Astrocyte (in vitro differentiated cells and primary cell): ENCODE data around the gene CATSPERB. TPM values are rescaled to one million over a fixed set of nuclear protein-coding genes. Genes with fewer than 3 reads are reported as not detected.

Experiments used
- DNase-seq: peaks from one replicate; pipeline ENCODE4 v3.0.0-alpha.2; 2010; ENCODE audit warnings: low read depth
- FAIRE-seq: peaks from 2 replicates; lab custom pipeline; 2011; peaks lifted over from hg19 to GRCh38; lab: Jason Lieb, UNC
- H2AFZ ChIP-seq: 2 replicates; pipeline ENCODE4 v1.6.0; 2012; ENCODE audit warnings: low read depth, low read length, inconsistent platforms
- H3K27ac ChIP-seq: 2 replicates; pipeline ENCODE4 v1.5.1; 2011; ENCODE audit warnings: low read depth, low read length, inconsistent platforms
- H3K27me3 ChIP-seq: 2 replicates; pipeline ENCODE4 v1.6.0; 2011; ENCODE audit warnings: low read length, inconsistent platforms; ENCODE audit not compliant: insufficient read depth
- H3K36me3 ChIP-seq: 2 replicates; pipeline ENCODE4 v1.5.1; 2011; ENCODE audit warnings: low read length, inconsistent platforms; ENCODE audit not compliant: insufficient read depth
- H3K4me1 ChIP-seq: 2 replicates; pipeline ENCODE4 v1.5.1; 2011; ENCODE audit warnings: low read length, inconsistent platforms; ENCODE audit not compliant: insufficient read depth
- H3K4me2 ChIP-seq: 2 replicates; pipeline ENCODE4 v1.6.0; 2012; ENCODE audit warnings: low read length, inconsistent platforms
- H3K4me3 ChIP-seq: 2 replicates; pipeline ENCODE4 v1.5.1; 2011; ENCODE audit warnings: low read depth, mild to moderate bottlenecking, low read length, inconsistent platforms; ENCODE audit not compliant: insufficient read depth
- H3K79me2 ChIP-seq: 2 replicates; pipeline ENCODE4 v1.6.0; 2012; ENCODE audit warnings: mild to moderate bottlenecking, low read length, inconsistent platforms; ENCODE audit not compliant: insufficient read depth
- H3K9ac ChIP-seq: 2 replicates; pipeline ENCODE4 v1.6.0; 2012; ENCODE audit warnings: mild to moderate bottlenecking, low read length, inconsistent platforms
- H3K9me3 ChIP-seq: 2 replicates; pipeline ENCODE4 v1.5.1; 2012; ENCODE audit warnings: low read depth, mild to moderate bottlenecking, low read length, inconsistent platforms; ENCODE audit not compliant: insufficient read depth
- H4K20me1 ChIP-seq: 2 replicates; pipeline ENCODE4 v1.6.0; 2012; ENCODE audit warnings: low read length, inconsistent platforms; ENCODE audit not compliant: insufficient read depth
- H3K27ac Mint-ChIP-seq: one replicate; pipeline ENCODE4 v1.8.0; 2021; ENCODE audit warnings: mild to moderate bottlenecking, mixed read lengths; ENCODE audit not compliant: unreplicated experiment
- H3K27me3 Mint-ChIP-seq: one replicate; pipeline ENCODE4 v1.8.0; 2021; ENCODE audit warnings: low read depth, mixed read lengths; ENCODE audit not compliant: unreplicated experiment
- H3K36me3 Mint-ChIP-seq: one replicate; pipeline ENCODE4 v1.8.0; 2021; ENCODE audit warnings: low read depth, mixed read lengths; ENCODE audit not compliant: unreplicated experiment
- H3K4me1 Mint-ChIP-seq: one replicate; pipeline ENCODE4 v1.8.0; 2021; ENCODE audit warnings: low read depth, mixed read lengths; ENCODE audit not compliant: unreplicated experiment
- H3K4me3 Mint-ChIP-seq: one replicate; pipeline ENCODE4 v1.8.0; 2021; ENCODE audit warnings: mild to moderate bottlenecking, moderate library complexity, mixed read lengths; ENCODE audit not compliant: unreplicated experiment
- H3K9me3 Mint-ChIP-seq: one replicate; pipeline ENCODE4 v1.8.0; 2021; ENCODE audit warnings: mild to moderate bottlenecking, mixed read lengths; ENCODE audit not compliant: unreplicated experiment
- CTCF ChIP-seq: IDR thresholded peaks from 2 replicates; pipeline ENCODE4 v1.5.1; 2011; ENCODE audit warnings: low read depth, mild to moderate bottlenecking, inconsistent platforms, low read length, moderate library complexity; ENCODE audit not compliant: insufficient read depth
- EZH2 ChIP-seq: IDR thresholded peaks from 2 replicates; pipeline ENCODE4 v1.6.1; 2012; ENCODE audit warnings: mild to moderate bottlenecking, low read length, inconsistent platforms; ENCODE audit not compliant: insufficient read depth
- total RNA-seq: library from RNA; stranded (reverse); gene quantifications from 2 replicates; pipeline ENCODE4 v1.2.1, GENCODE V29; 2021

Gene CATSPERB
- total RNA-seq, 1 donor from 2014 or later, result 0.11 TPM

- no peaks in the 10 kb centered on the region for H3K9me3 ChIP-seq
- no peaks in the 10 kb centered on the region for H4K20me1 ChIP-seq
- Mint-ChIP-seq H3K36me3 (peaks cover 3% of the 10 kb centered on the region), H3K4me1 (no peaks in the 10 kb centered on the region), H3K27me3 (peaks cover 7% of the 10 kb centered on the region), H3K9me3 (peaks cover 5% of the 10 kb centered on the region), H3K4me3 (no peak overlapping the region), H3K27ac (no peak overlapping the region)
- no peak for DNase-seq
- no peaks in the 10 kb centered on the region for H3K79me2 ChIP-seq
- H3K27ac ChIP-seq, result no peak overlapping the region
- no peak overlapping the region for H2AFZ ChIP-seq
- TF ChIP-seq EZH2 (no peak), CTCF (peak; percentile 27)
- H3K4me1 ChIP-seq, result no peaks in the 10 kb centered on the region
- H3K4me2 ChIP-seq, result no peak overlapping the region
- no peak overlapping the region for H3K9ac ChIP-seq
- no peaks in the 10 kb centered on the region for H3K27me3 ChIP-seq
- no peak for FAIRE-seq
- no peaks in the 10 kb centered on the region for H3K36me3 ChIP-seq
- H3K4me3 ChIP-seq, result no peak overlapping the region
Measured at GRCh38 chr14:91649930-91650329, 82.0 kb downstream of the CATSPERB start.

GRCh38 chr14:91647856-91648255 lies 84.0 kb downstream of the CATSPERB start:
- H3K4me2 ChIP-seq, result no peak overlapping the region

More at GRCh38 chr14:91647856-91648255, 84.0 kb downstream of the CATSPERB start:
- Mint-ChIP-seq H3K27ac (no peak overlapping the region), H3K4me1 (no peaks in the 10 kb centered on the region), H3K4me3 (no peak overlapping the region), H3K9me3 (peaks cover 2% of the 10 kb centered on the region), H3K36me3 (peaks cover 3% of the 10 kb centered on the region), H3K27me3 (no peaks in the 10 kb centered on the region)
- H4K20me1 ChIP-seq, result no peaks in the 10 kb centered on the region
- no peaks in the 10 kb centered on the region for H3K9me3 ChIP-seq
- H3K4me1 ChIP-seq, result no peaks in the 10 kb centered on the region
- no peaks in the 10 kb centered on the region for H3K27me3 ChIP-seq
- no peaks in the 10 kb centered on the region for H3K36me3 ChIP-seq
- H3K4me3 ChIP-seq, result no peak overlapping the region
- no peak overlapping the region for H2AFZ ChIP-seq
- no peaks in the 10 kb centered on the region for H3K79me2 ChIP-seq
- H3K27ac ChIP-seq, result no peak overlapping the region
- FAIRE-seq, result no peak
- H3K9ac ChIP-seq, result no peak overlapping the region
- DNase-seq, result no peak
- TF ChIP-seq CTCF (no peak), EZH2 (no peak)
